Measurements from ENCODE around the gene WDR1. TPM values are rescaled to one million over a fixed set of nuclear protein-coding genes. Genes with fewer than 3 reads are reported as not detected.

WDR1 gene
- total and polyA plus RNA-seq, 10 of the 15 experiments (the other 5 are each of a cell fraction or from before 2014, with no cell fraction given): 28.5 to 397 (median 290) TPM

DNA sequence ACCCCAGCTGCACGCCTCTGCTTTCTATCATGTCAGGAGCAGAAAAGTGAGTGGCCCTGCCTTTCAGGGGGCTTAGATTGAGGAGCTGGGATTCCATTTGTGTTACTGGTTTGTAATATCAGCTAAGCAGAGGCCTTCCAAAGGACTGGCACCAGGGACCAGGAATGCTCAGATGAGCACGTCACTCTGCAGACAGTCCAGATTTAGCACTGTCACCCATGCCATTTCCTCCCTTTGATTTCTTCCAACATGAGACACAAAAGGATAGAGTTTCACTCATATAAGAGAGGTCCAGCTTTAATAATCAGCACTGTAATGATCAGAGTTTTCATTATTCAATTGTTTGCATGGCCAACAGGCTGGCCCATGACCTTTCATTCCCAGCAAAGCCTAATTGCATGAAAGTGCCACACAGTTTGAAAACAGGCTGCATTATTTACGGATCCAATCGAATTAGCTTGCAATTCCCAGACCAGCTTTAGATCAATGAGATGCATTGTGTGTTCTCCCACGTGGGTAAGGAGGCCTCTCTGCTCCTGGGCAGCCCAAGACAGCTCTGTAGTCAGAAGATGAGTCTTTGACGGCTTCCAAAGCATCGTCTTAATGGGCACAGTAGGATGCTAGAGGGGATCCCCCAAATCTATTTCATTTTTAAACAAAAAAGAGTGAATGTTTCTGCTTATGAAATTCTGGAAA, 85.5 kb downstream of the WDR1 start:
- Histone ChIP-seq H3K27me3 (replicated peaks in 1 of 2; ENCODE audit: control insufficient read depth in 2 of 2, insufficient read depth in 2 of 2, low read length in 1 of 2) (no peaks in the 10 kb centered on the region; a peak in 1 of 4 replicates), H2AFZ (ENCODE audit: control insufficient read depth, low read depth, low read length) (no peak overlapping the region), H3K9me3 (replicated peaks; ENCODE audit: control insufficient read depth, insufficient read depth, low read length) (no peaks in the 10 kb centered on the region), H3K9ac (ENCODE audit: control insufficient read depth, insufficient read depth, low read length) (no peak overlapping the region), H3K36me3 (ENCODE audit: control insufficient read depth in 2 of 2, insufficient read depth in 2 of 2, low read length in 1 of 2) (no peaks in the 10 kb centered on the region), H3K79me2 (ENCODE audit: control insufficient read depth, insufficient read depth, low read length) (no peaks in the 10 kb centered on the region), H3K4me1 (ENCODE audit: control insufficient read depth, insufficient read depth, low read length) (no peaks in the 10 kb centered on the region), H3K4me3 (no peak overlapping the region), H4K20me1 (ENCODE audit: control insufficient read depth, insufficient read depth) (no peaks in the 10 kb centered on the region), H3K27ac (ENCODE audit: control insufficient read depth, insufficient read depth) (no peak overlapping the region), H3K4me2 (ENCODE audit: control insufficient read depth, insufficient read depth) (no peak overlapping the region)
- intact Hi-C loops (cut with micrococcal nuclease; ENCODE audit: unreplicated experiment): no loop called here
- FAIRE-seq: no peak
- WGBS (ENCODE audit: insufficient coverage, insufficient replicate concordance, low lambda C conversion rate, missing lambda C conversion rate): 63% methylated on average over 7 of the region's 7 CpGs
- no TSS peak for BruUV-seq (replicated peaks)
- in situ Hi-C loops (cut with MboI): no loop called here
- ChIA-PET RAD21 (ENCODE audit: unreplicated experiment) (no interaction called here), SMC1A (ENCODE audit: uncharacterized antibody, unreplicated experiment) (interaction anchor here (2.0 kb wide), 1 partner anchor 16 kb away, joined by 8 read pairs; no protein-coding TSS in a partner anchor), CTCF (interaction anchor here (10.0 kb wide), 1 partner anchor 16 kb away, joined by 47 read pairs; no protein-coding TSS in a partner anchor), POLR2A (no interaction called here)
- no peak for DNase-seq (ENCODE audit: low read depth, low spot score)
- no peak for ATAC-seq
- no peak for TF ChIP-seq RAD21 (IDR thresholded peaks at IDR 0.05; ENCODE audit: insufficient read depth, low read depth, low read length)
- TF ChIP-seq TARDBP (IDR thresholded peaks at IDR 0.05; ENCODE audit: borderline replicate concordance): no peak
- TF ChIP-seq MAX (IDR thresholded peaks at IDR 0.05; ENCODE audit: low read depth, low read length): no peak
- TF ChIP-seq RELB (IDR thresholded peaks at IDR 0.05; ENCODE audit: low read depth): no peak
- TF ChIP-seq ASH2L (IDR thresholded peaks at IDR 0.05; ENCODE audit: borderline replicate concordance, low read depth): no peak
- no peak for TF ChIP-seq SPI1 (IDR thresholded peaks at IDR 0.05; ENCODE audit: borderline replicate concordance, insufficient read depth, low read depth, low read length)
- TF ChIP-seq, protein P1, sequence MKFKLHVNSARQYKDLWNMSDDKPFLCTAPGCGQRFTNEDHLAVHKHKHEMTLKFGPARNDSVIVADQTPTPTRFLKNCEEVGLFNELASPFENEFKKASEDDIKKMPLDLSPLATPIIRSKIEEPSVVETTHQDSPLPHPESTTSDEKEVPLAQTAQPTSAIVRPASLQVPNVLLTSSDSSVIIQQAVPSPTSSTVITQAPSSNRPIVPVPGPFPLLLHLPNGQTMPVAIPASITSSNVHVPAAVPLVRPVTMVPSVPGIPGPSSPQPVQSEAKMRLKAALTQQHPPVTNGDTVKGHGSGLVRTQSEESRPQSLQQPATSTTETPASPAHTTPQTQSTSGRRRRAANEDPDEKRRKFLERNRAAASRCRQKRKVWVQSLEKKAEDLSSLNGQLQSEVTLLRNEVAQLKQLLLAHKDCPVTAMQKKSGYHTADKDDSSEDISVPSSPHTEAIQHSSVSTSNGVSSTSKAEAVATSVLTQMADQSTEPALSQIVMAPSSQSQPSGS (IDR thresholded peaks at IDR 0.05; ENCODE audit: low read length): no peak
- TF ChIP-seq SP1 (IDR thresholded peaks at IDR 0.05; ENCODE audit: low read depth, low read length): no peak
- TF ChIP-seq PRDM15 (CRISPR knock-in tag; IDR thresholded peaks at IDR 0.05): no peak
- no peak for TF ChIP-seq YBX1 (IDR thresholded peaks at IDR 0.05)
- no peak for TF ChIP-seq IKZF2 (IDR thresholded peaks at IDR 0.05)
- TF ChIP-seq REST (IDR thresholded peaks at IDR 0.05; ENCODE audit: low read depth, low read length): no peak

All from GM12878 (cell line).